SK-N-SH (cell line): Measurements from ENCODE around the gene EDIL3. TPM values are rescaled to one million over a fixed set of nuclear protein-coding genes. Genes with fewer than 3 reads are reported as not detected.

Experiments
- CTCF ChIA-PET: fragments of 300-600, 350-600 bp; formaldehyde crosslinking; extraction: SDS; loops from one replicate; lab custom pipeline; 2021; lab: Yijun Ruan, JAX
- POLR2A ChIA-PET: fragments of 350-600 bp; sonication (Branson Sonifier 250); formaldehyde crosslinking; extraction: SDS; loops from one replicate; lab custom pipeline; 2020; ENCODE audit warnings: antibody characterized with exemption, inconsistent platforms; lab: Yijun Ruan, JAX
- DNase-seq: peaks from one replicate; pipeline ENCODE4 v3.0.0; 2012
- H2AFZ ChIP-seq: fragments of 200-600 bp; sonication (generic); 2 replicates; pipeline ENCODE4 v1.8.1; 2016; ENCODE audit warnings: antibody characterized with exemption, mild to moderate bottlenecking, low read depth
- H3F3A ChIP-seq: fragments of 200-600 bp; sonication (generic); replicated peaks from 2 replicates; pipeline ENCODE3; 2016; ENCODE audit warnings: antibody characterized with exemption, mild to moderate bottlenecking; ENCODE audit not compliant: insufficient read depth
- H3K27ac ChIP-seq, 2 experiments: fragments of 200-500 bp in 1 of 2; fragments of 200-600 bp in 1 of 2; sonication (Bioruptor generic) in 1 of 2; sonication (generic), shearing (Covaris generic) in 1 of 2; 2 replicates each; pipeline versions ENCODE4 v1.5.1 to v1.6.1; 2014 to 2016; ENCODE audit warnings: low read depth in 2 of 2, inconsistent platforms in 1 of 2, low read length in 1 of 2, mild to moderate bottlenecking in 1 of 2, mixed read lengths in 1 of 2
- H3K27me3 ChIP-seq: fragments of 200-600 bp; sonication (generic), shearing (Covaris generic); 2 replicates; pipeline ENCODE4 v1.6.1; 2016; ENCODE audit warnings: mixed run types; ENCODE audit not compliant: insufficient read depth
- H3K36me3 ChIP-seq, 2 experiments: fragments of 200-500 bp in 1 of 2; fragments of 200-600 bp in 1 of 2; sonication (Bioruptor generic) in 1 of 2; sonication (generic) in 1 of 2; replicated peaks in 1 of 2; 2 replicates each; pipeline versions ENCODE3 to v1.5.1; 2014 to 2016; ENCODE audit warnings: low read length in 1 of 2, mild to moderate bottlenecking in 1 of 2; ENCODE audit not compliant: insufficient read depth in 2 of 2, control insufficient read depth in 1 of 2
- H3K4me1 ChIP-seq, 2 experiments: fragments of 200-500 bp in 1 of 2; fragments of 200-600 bp in 1 of 2; sonication (Bioruptor generic) in 1 of 2; sonication (generic), shearing (Covaris generic) in 1 of 2; 2 replicates each; pipeline versions ENCODE4 v1.5.1 to v1.6.1; 2014 to 2016; ENCODE audit warnings: low read depth in 1 of 2, low read length in 1 of 2, mixed run types in 1 of 2; ENCODE audit not compliant: insufficient read depth in 2 of 2, control insufficient read depth in 1 of 2
- H3K4me2 ChIP-seq: fragments of 200-600 bp; sonication (generic), shearing (Covaris generic); 2 replicates; pipeline ENCODE4 v1.6.1; 2017; ENCODE audit warnings: mixed run types
- H3K4me3 ChIP-seq, 2 experiments: fragments of 200-500 bp in 1 of 2; fragments of 200-600 bp in 1 of 2; sonication (Bioruptor generic) in 1 of 2; sonication (generic), shearing (Covaris generic) in 1 of 2; 2 replicates each; pipeline versions ENCODE4 v1.5.1 to v1.8.1; 2014 to 2016; ENCODE audit warnings: low read depth in 2 of 2, inconsistent platforms in 1 of 2, low read length in 1 of 2, mild to moderate bottlenecking in 1 of 2, mixed read lengths in 1 of 2, moderate library complexity in 1 of 2
- H3K79me2 ChIP-seq: fragments of 200-600 bp; sonication (generic); 2 replicates; pipeline ENCODE4 v1.8.1; 2017; ENCODE audit warnings: mild to moderate bottlenecking; ENCODE audit not compliant: insufficient read depth
- H3K9ac ChIP-seq: fragments of 200-600 bp; sonication (generic); 2 replicates; pipeline ENCODE4 v1.6.1; 2017; ENCODE audit warnings: mixed run types
- H3K9me2 ChIP-seq: fragments of 200-600 bp; sonication (generic); 2 replicates; pipeline ENCODE4 v1.6.1; 2017; ENCODE audit warnings: mixed run types
- H3K9me3 ChIP-seq: fragments of 200-600 bp; sonication (generic); 2 replicates; pipeline ENCODE4 v1.6.1; 2017; ENCODE audit warnings: mixed run types, mild to moderate bottlenecking, moderate library complexity
- H4K20me1 ChIP-seq: fragments of 200-600 bp; sonication (generic); 2 replicates; pipeline ENCODE4 v1.6.1; 2017; ENCODE audit warnings: mild to moderate bottlenecking, mixed run types; ENCODE audit not compliant: insufficient read depth
- EP300 ChIP-seq, 2 experiments: IDR thresholded peaks; 2 replicates each; pipeline versions ENCODE4 v1.4.0 to v1.6.1; 2012; ENCODE audit warnings: borderline replicate concordance in 1 of 2, low read depth in 1 of 2, low read length in 1 of 2
- EZH2phosphoT487 ChIP-seq: fragments of 200-600 bp; sonication (generic); IDR thresholded peaks from 2 replicates; pipeline ENCODE4 v1.6.1; 2017; ENCODE audit warnings: low read depth, mixed run types, mild to moderate bottlenecking, antibody characterized with exemption, moderate library complexity, borderline replicate concordance
- FOXJ3 ChIP-seq: sonication (generic); formaldehyde crosslinking; IDR thresholded peaks from 2 replicates; pipeline ENCODE4 v1.5.1; 2020; ENCODE audit warnings: mild to moderate bottlenecking, missing genetic modification reagents
- FOXM1 ChIP-seq: IDR thresholded peaks from 2 replicates; pipeline ENCODE4 v1.4.0; 2012; ENCODE audit warnings: low read depth, mild to moderate bottlenecking
- GABPA ChIP-seq: IDR thresholded peaks from 2 replicates; pipeline ENCODE4 v1.4.0; 2012; ENCODE audit warnings: low read depth, mild to moderate bottlenecking
- GATA2 ChIP-seq: sonication (generic); formaldehyde crosslinking; IDR thresholded peaks from 2 replicates; pipeline ENCODE4 v1.5.0; 2020; ENCODE audit warnings: mild to moderate bottlenecking, missing genetic modification reagents
- JUND ChIP-seq: IDR thresholded peaks from 2 replicates; pipeline ENCODE4 v1.4.0; 2012
- MEF2A ChIP-seq: IDR thresholded peaks from 2 replicates; pipeline ENCODE4 v1.4.0; 2012; ENCODE audit warnings: low read depth, borderline replicate concordance
- NFIC ChIP-seq: IDR thresholded peaks from 2 replicates; pipeline ENCODE4 v1.4.0; 2012; ENCODE audit warnings: borderline replicate concordance
- POLR2AphosphoS5 ChIP-seq: IDR thresholded peaks from 2 replicates; pipeline ENCODE4 v1.6.1; 2012; ENCODE audit warnings: low read depth, low read length
- RCOR1 ChIP-seq: fragments of 150-350 bp; IDR thresholded peaks from 2 replicates; pipeline ENCODE4 v1.6.1; 2017; ENCODE audit warnings: antibody characterized with exemption, low read length
- RFX5 ChIP-seq: IDR thresholded peaks from 2 replicates; pipeline ENCODE4 v1.6.1; 2012; ENCODE audit warnings: mild to moderate bottlenecking, improper control_type of control experiment, low read length
- SMC3 ChIP-seq: IDR thresholded peaks from 2 replicates; pipeline ENCODE4 v1.6.1; 2012; ENCODE audit warnings: low read depth, low read length, improper control_type of control experiment
- WGBS: methylation state at CpG from one replicate; pipeline ENCODE4 v1.1.6; 2017; ENCODE audit warnings: low lambda C conversion rate; 5-methylcytosine and 5-hydroxymethylcytosine counted together
- polyA plus RNA-seq, 3 experiments: library from polyadenylated mRNA; depleted of rRNA; stranded (reverse); fragments of >200 nt; gene quantifications; 2 replicates each; pipeline ENCODE4 v1.2.3, GENCODE V29; 2012
- TF ChIP-seq, protein P1 (sequence below): IDR thresholded peaks from 2 replicates; pipeline ENCODE4; 2012
- TF ChIP-seq, protein P2 (sequence below): fragments of 150-350 bp; IDR thresholded peaks from 2 replicates; pipeline ENCODE4 v1.6.1; 2016; ENCODE audit warnings: mild to moderate bottlenecking, low read depth, low read length
- TF ChIP-seq, protein P3 (sequence below): IDR thresholded peaks from 2 replicates; pipeline ENCODE4 v1.4.0; 2012; ENCODE audit warnings: low read depth, borderline replicate concordance
- TF ChIP-seq, protein P4 (sequence below): IDR thresholded peaks from 2 replicates; pipeline ENCODE4 v1.4.0; 2012; ENCODE audit warnings: low read depth, borderline replicate concordance

EDIL3 gene
- polyA plus RNA-seq, 1 of the 3 experiments (the other 2 are of a cell fraction) = 51.5 TPM

DNA sequence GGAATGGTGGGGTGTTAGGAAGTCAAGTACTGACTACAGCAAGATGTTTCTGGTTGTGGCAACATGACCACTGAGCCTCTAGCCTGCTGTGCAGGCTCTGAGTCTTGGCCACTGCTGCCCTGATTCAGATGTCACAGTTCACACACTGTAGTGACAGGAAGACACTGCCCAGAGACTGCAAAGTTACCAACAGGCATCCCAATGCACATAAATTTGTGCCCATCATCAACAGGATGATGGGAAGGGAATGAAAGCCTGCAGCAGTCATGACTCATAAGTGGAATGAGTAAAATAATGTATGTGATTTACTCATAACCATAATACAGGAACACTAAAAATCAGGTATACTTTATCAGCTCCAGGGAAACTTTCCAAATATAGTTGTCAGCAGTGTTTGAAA, 412.4 kb downstream of the EDIL3 start (continued):
- peak; percentile 75 for TF ChIP-seq POLR2AphosphoS5
- TF ChIP-seq GATA2 (CRISPR knock-in tag) = no peak
- TF ChIP-seq, protein P1, sequence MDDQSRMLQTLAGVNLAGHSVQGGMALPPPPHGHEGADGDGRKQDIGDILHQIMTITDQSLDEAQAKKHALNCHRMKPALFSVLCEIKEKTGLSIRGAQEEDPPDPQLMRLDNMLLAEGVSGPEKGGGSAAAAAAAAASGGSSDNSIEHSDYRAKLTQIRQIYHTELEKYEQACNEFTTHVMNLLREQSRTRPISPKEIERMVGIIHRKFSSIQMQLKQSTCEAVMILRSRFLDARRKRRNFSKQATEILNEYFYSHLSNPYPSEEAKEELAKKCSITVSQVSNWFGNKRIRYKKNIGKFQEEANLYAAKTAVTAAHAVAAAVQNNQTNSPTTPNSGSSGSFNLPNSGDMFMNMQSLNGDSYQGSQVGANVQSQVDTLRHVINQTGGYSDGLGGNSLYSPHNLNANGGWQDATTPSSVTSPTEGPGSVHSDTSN = peak; percentile 95
- no peak for TF ChIP-seq SMC3
- TF ChIP-seq, protein P2, sequence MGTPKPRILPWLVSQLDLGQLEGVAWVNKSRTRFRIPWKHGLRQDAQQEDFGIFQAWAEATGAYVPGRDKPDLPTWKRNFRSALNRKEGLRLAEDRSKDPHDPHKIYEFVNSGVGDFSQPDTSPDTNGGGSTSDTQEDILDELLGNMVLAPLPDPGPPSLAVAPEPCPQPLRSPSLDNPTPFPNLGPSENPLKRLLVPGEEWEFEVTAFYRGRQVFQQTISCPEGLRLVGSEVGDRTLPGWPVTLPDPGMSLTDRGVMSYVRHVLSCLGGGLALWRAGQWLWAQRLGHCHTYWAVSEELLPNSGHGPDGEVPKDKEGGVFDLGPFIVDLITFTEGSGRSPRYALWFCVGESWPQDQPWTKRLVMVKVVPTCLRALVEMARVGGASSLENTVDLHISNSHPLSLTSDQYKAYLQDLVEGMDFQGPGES = no peak
- TF ChIP-seq EP300 (IDR thresholded peaks at IDR 0.05; ENCODE audit: borderline replicate concordance in 1 of 2, low read depth in 1 of 2, low read length in 1 of 2) = peak; percentile 77 to 83; a peak in 3 of 4 replicates
- peak; percentile 13; the same call in 1 of the 2 replicates for TF ChIP-seq MEF2A

DNA sequence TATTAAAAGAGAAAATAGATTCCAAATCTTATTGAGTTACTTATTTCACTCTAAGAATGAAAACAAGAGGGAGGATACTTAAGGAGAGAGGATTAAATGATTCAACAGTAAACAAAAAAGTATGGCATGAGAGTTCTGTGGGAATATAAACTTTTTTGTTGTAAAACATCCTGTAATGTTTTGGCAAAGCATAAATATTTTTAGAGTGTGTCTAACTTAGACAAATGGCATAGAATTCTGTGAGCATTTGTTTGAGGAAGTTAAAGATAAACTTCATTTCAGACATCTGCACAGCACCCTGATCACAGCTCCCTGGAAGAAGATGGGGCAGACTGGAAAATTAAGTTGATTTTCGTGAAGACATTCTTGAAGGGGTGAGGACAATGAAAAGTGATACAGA, 417.3 kb downstream of the EDIL3 start:
- no peak overlapping the region for H2AFZ ChIP-seq
- no peaks in the 10 kb centered on the region for H3K9me2 ChIP-seq
- no peaks in the 10 kb centered on the region for H3K27me3 ChIP-seq
- H3K4me2 ChIP-seq = no peak overlapping the region
- H3K27ac ChIP-seq = no peak overlapping the region
- H3K4me3 ChIP-seq = no peak overlapping the region
- no peak for DNase-seq
- peaks cover 9 to 10% of the 10 kb centered on the region in 2 experiments; a peak in 2 of 4 replicates for H3K4me1 ChIP-seq
- H3K36me3 ChIP-seq = peaks cover 0 to 7% of the 10 kb centered on the region in 2 experiments
- H3K79me2 ChIP-seq = no peaks in the 10 kb centered on the region
- H3K9me3 ChIP-seq = no peaks in the 10 kb centered on the region
- POLR2A ChIA-PET = no interaction called here
- peaks cover 22% of the 10 kb centered on the region for H3F3A ChIP-seq
- TF ChIP-seq, protein P3, sequence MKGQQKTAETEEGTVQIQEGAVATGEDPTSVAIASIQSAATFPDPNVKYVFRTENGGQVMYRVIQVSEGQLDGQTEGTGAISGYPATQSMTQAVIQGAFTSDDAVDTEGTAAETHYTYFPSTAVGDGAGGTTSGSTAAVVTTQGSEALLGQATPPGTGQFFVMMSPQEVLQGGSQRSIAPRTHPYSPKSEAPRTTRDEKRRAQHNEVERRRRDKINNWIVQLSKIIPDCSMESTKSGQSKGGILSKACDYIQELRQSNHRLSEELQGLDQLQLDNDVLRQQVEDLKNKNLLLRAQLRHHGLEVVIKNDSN = no peak
- TF ChIP-seq, protein P2 = no peak
- no peak for TF ChIP-seq NFIC
- TF ChIP-seq, all 33 proteins: peak for 0
- Histone ChIP-seq H4K20me1 (no peaks in the 10 kb centered on the region), H3K9ac (no peak overlapping the region)
- WGBS = 78% methylated on average over 1 of the region's 1 CpG
- CTCF ChIA-PET = interaction anchor here (0.6 to 1.5 kb wide), 3 partner anchors 41 to 139 kb away, joined by 3 to 4 read pairs (median 3); no protein-coding TSS in a partner anchor

DNA sequence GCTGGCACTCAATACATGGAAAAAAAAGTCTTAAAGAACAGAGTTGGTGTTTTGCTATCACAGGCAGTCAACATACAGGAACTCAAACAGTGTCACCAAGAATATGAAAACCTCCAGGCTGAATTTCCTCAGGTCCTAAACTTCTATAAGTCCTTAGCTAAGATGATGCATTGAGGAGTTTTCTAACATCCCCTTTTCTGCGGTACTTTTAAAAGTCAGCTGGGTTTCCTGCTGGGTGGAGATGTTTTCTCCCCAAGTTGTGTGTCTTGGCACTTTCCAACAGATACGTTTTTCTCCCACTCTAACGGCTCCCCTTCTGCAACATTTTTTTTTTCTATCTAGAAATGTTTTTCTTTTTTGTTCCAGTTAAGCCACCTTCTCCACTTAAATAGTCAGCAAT, 419.2 kb downstream of the EDIL3 start:
- WGBS = 83% methylated on average over 3 of the region's 3 CpGs
- no peaks in the 10 kb centered on the region for H3K27me3 ChIP-seq
- TF ChIP-seq, protein P1 = no peak
- TF ChIP-seq RFX5 (no peak), EP300 (IDR thresholded peaks at IDR 0.05; ENCODE audit: borderline replicate concordance in 1 of 2, low read depth in 1 of 2, low read length in 1 of 2) (no peak), RCOR1 (no peak), FOXM1 (no peak), FOXJ3 (no peak), MEF2A (no peak), GABPA (no peak), EZH2phosphoT487 (no peak), POLR2AphosphoS5 (no peak), JUND (no peak)
- TF ChIP-seq, protein P4, sequence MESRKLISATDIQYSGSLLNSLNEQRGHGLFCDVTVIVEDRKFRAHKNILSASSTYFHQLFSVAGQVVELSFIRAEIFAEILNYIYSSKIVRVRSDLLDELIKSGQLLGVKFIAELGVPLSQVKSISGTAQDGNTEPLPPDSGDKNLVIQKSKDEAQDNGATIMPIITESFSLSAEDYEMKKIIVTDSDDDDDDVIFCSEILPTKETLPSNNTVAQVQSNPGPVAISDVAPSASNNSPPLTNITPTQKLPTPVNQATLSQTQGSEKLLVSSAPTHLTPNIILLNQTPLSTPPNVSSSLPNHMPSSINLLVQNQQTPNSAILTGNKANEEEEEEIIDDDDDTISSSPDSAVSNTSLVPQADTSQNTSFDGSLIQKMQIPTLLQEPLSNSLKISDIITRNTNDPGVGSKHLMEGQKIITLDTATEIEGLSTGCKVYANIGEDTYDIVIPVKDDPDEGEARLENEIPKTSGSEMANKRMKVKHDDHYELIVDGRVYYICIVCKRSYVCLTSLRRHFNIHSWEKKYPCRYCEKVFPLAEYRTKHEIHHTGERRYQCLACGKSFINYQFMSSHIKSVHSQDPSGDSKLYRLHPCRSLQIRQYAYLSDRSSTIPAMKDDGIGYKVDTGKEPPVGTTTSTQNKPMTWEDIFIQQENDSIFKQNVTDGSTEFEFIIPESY = no peak

More for the DNA sequence above, 419.2 kb downstream of the EDIL3 start:
- no peak overlapping the region for H3K27ac ChIP-seq
- peaks cover 0 to 13% of the 10 kb centered on the region in 2 experiments for H3K36me3 ChIP-seq
- H3K9me2 ChIP-seq = no peaks in the 10 kb centered on the region
- DNase-seq = no peak
- H3K79me2 ChIP-seq = no peaks in the 10 kb centered on the region; the same call in 1 of the 2 replicates
- no peak overlapping the region for H3K9ac ChIP-seq
- H3K4me2 ChIP-seq = no peak overlapping the region
- H3K4me3 ChIP-seq = no peak overlapping the region
- H2AFZ ChIP-seq = no peak overlapping the region
- H3K9me3 ChIP-seq = no peaks in the 10 kb centered on the region
- H4K20me1 ChIP-seq = no peaks in the 10 kb centered on the region
- POLR2A ChIA-PET = no interaction called here
- H3F3A ChIP-seq = peaks cover 25% of the 10 kb centered on the region
- CTCF ChIA-PET = interaction anchor here (1.1 kb wide), 1 partner anchor 38 kb away, joined by 4 read pairs; no protein-coding TSS in a partner anchor
- peaks cover 0 to 4% of the 10 kb centered on the region in 2 experiments; a peak in 1 of 4 replicates for H3K4me1 ChIP-seq
